ENCODE measurements around the gene LSM10.

GRCh38 chr1:36384542-36385409 lies 12.9 kb downstream of the LSM10 start:
- TF ChIP-seq POLR2A (IDR thresholded peaks at IDR 0.05) (no peak), CTCF (IDR thresholded peaks at IDR 0.05) (no peak)

All from lower leg skin (tissue), 3 donors.